ENCODE results near the gene FBXW2. TPM values are rescaled to one million over a fixed set of nuclear protein-coding genes. Genes with fewer than 3 reads are reported as not detected.

Gene FBXW2
- total RNA-seq, 4 donors from 2014 or later: 41.2 to 58.8 (median 44.3) TPM

DNA sequence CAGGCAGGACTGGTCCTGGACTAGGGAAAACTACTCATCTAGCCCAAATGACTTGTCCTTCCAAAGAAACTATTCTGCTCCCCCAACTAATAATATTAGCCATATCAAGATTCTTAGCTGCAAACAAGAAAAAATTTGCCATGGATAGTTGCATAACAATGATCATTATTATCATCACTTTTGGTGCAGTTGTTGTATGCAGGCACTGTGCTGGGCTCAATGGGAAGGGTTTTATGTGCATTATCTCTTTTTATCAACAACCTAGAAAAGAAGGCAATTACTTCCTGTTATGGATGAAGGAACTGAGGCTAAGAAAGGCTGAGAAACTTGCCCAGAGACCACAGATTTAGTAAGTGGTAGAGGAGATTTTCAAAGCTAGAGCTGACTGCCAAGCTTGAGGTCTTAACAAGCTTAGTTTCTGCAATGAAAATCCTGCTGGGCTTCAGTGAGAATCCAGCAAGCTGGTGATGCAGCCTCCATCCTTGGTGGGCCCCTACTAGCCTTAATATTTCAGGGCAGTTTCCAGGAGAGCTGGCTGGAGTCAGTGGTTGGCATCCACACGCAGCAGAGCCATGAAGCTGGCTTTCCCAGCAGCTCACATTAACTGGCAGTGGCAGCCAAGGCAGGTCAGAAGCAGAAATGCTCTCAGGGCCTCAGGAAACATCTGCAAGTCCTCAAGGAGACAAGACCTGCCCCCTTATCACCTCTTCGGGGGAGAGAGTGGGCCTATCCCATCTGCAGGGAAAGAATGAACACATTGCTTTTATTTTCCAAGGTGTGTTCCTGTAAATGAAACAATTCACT, 58.4 kb downstream of the FBXW2 start:
- TF ChIP-seq, protein P1, sequence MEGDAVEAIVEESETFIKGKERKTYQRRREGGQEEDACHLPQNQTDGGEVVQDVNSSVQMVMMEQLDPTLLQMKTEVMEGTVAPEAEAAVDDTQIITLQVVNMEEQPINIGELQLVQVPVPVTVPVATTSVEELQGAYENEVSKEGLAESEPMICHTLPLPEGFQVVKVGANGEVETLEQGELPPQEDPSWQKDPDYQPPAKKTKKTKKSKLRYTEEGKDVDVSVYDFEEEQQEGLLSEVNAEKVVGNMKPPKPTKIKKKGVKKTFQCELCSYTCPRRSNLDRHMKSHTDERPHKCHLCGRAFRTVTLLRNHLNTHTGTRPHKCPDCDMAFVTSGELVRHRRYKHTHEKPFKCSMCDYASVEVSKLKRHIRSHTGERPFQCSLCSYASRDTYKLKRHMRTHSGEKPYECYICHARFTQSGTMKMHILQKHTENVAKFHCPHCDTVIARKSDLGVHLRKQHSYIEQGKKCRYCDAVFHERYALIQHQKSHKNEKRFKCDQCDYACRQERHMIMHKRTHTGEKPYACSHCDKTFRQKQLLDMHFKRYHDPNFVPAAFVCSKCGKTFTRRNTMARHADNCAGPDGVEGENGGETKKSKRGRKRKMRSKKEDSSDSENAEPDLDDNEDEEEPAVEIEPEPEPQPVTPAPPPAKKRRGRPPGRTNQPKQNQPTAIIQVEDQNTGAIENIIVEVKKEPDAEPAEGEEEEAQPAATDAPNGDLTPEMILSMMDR (IDR thresholded peaks at IDR 0.05; ENCODE audit: low read depth): no peak

DNA sequence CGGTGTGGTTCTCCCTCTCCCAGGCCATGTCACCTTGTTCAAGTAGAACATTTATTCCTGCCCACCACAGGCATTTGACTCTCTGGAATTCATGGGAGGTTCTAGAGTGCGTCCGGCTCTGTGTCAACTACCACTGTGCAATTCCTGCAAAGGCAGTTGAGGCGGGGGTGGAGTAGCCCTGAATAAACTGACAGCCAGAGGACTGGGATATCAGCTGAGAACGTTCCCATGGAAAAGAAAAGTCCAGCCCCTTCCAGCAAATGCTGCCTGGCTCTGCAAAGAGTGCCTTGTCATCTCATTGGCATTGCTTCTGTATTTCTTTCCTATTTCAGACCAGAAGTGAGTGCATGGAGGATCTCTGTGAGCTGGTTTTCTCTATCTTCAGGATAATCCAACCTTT, 60.0 kb downstream of the FBXW2 start:
- TF ChIP-seq, protein P1 (IDR thresholded peaks at IDR 0.05; ENCODE audit: low read depth): no peak

DNA sequence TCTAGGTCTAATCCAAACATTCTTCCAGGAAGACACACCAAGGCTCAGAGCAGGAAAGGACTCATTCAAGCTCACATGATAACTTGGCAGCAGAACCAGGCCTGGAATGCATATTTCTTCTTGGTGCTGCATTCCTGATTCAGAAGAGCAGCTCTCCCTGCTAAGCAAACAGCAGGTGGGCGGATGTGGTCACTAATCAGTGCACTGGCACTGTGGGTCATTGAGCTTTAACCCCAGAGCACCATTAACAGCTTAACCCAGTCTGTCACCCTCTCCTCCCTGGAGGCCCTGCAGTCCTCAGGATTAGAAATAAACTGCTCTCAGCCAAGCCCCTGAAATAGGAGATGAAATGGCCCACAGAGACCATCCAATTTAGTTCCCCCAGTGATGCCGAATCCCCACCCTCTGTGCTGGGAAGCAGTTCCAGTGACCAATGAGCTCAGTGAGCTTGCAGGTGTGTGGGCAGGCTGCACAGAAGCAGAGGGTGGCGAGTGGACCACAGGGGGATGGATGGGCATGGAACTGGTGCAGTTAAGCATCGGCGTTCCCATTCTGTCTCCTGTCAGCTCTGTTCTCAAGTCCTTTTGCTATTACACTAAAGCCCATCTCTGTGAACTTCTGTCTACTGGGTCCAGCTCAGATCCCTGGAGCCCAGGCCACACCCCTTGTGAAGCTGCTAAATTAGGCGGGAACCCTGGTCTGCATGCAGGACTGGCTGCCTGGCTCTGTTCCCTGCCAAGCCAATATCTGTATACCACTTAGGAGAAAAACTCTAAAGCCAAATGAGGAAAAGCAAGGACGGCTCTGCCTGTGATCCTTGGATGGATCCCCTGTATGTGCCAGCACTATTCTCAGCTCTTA, 62.3 kb downstream of the FBXW2 start:
- TF ChIP-seq, protein P1 (IDR thresholded peaks at IDR 0.05; ENCODE audit: low read depth): no peak

DNA sequence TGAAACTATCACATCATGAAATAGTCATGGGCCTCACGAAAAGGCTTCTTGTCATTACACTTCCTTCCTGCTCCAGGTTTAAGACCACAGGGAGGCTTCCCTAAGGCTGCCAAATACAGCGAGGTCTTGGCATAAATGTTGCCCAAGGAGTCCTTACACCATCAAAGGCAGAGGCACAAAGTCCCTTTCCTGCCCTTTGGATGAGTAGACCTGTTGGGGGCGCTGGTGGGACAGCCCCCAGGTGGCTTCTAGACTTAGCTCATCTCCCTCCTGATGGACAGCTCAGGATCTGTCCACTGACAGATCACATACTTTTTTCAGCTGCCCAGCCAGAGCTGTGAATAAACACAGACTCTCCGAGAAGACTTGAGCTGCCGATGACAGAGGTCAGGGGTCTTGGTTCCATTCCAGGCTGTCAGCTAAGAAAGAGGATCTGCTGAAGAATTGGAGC, 63.4 kb downstream of the FBXW2 start:
- TF ChIP-seq, protein P1 (IDR thresholded peaks at IDR 0.05; ENCODE audit: low read depth): no peak

DNA sequence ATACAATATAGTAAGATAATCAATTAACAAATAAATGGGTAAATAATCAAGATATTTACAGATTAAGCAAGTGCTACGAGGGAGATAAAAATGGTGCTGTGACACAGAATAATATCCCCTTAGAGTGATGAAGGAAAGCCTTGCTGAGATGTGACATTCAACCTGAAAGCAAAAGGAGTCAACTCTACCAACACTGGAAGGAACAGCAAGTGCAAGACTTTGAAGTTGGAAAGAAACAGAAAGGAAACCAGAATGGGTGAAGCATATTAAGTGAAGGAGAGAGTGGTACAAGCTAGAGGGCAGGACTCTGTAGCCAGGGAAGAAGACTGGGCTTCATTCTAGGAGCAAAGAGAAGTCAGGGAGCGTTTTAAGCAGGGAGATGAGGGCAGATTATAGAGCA, 66.7 kb downstream of the FBXW2 start:
- TF ChIP-seq, protein P1 (IDR thresholded peaks at IDR 0.05; ENCODE audit: low read depth): no peak

DNA sequence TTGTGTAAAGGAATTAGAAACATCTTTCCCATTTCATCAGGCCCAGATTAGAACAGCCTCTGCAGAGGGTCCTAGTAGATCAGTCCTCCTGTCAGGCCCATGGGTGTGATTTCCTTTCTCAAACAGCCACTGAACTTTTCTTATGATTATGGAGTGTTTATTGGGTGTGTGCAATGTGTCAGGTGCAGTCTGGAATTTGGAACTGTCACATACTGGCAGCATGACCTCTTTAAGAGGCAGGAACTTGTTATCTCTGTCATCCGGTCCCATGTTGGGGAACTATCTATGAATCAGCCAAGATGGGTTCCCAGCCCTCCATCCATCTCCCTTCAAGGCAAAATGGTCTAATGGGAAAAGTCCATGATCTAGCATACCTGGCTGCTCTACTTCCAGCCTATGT, 67.3 kb downstream of the FBXW2 start:
- TF ChIP-seq, protein P1 (IDR thresholded peaks at IDR 0.05; ENCODE audit: low read depth): no peak
